ENCODE measurements around the gene NRXN3.

NRXN3 gene

DNA sequence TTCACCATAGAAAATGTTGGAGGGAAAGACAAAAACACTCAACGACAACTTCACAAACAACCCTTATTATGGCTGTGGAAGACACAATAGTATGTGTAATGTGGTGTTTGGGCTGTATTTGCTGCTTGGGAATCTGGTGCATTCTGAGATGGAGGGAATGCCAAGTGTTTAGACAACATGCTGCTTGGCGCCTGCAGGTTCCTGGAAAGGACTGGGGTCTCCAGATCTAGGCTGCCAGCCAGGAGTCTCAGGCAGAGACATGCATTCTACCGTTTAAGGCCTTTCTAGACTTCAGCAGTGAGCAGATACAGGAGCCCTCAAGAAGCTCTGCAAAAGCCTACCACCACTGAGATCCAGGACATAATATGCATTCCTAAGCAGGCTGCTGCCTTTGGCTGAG is 418.7 kb downstream of the NRXN3 start:
- no peak overlapping the region for H3K4me3 ChIP-seq (ENCODE audit: low read depth, low read length)
- TF ChIP-seq, protein P1, sequence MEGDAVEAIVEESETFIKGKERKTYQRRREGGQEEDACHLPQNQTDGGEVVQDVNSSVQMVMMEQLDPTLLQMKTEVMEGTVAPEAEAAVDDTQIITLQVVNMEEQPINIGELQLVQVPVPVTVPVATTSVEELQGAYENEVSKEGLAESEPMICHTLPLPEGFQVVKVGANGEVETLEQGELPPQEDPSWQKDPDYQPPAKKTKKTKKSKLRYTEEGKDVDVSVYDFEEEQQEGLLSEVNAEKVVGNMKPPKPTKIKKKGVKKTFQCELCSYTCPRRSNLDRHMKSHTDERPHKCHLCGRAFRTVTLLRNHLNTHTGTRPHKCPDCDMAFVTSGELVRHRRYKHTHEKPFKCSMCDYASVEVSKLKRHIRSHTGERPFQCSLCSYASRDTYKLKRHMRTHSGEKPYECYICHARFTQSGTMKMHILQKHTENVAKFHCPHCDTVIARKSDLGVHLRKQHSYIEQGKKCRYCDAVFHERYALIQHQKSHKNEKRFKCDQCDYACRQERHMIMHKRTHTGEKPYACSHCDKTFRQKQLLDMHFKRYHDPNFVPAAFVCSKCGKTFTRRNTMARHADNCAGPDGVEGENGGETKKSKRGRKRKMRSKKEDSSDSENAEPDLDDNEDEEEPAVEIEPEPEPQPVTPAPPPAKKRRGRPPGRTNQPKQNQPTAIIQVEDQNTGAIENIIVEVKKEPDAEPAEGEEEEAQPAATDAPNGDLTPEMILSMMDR (IDR thresholded peaks at IDR 0.05; ENCODE audit: low read depth, low read length), result no peak

DNA sequence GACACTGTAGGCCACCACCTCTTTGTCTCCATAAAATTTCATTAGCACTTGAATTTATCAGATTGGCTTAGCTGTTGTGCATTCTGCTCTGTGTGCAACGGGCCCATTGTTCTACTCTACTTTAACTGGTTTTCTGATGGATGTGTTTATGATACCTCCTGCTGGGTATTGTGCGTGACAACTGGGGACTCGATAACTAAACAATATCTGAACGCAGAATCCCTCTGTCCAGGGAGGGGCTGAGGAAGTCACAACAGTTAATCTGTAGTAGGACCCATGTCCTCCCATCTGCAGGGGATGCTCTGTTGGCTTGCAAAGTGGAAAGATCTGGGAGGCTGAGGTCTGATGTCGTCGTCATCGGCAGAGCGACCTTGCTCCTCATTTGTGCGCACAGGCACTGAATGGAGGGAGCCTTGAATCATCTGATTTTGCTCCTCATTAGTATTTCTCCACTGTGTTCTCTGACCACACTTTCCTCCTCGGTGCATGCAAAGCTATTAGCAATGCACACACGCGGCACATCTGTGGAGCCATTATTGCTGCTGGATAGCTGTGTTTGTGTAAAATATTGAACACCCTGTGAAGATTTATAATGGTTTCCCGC is 422.5 kb downstream of the NRXN3 start:
- TF ChIP-seq, protein P1 (IDR thresholded peaks at IDR 0.05; ENCODE audit: low read depth, low read length), result no peak
- H3K4me3 ChIP-seq (ENCODE audit: low read depth, low read length), result no peak overlapping the region

DNA sequence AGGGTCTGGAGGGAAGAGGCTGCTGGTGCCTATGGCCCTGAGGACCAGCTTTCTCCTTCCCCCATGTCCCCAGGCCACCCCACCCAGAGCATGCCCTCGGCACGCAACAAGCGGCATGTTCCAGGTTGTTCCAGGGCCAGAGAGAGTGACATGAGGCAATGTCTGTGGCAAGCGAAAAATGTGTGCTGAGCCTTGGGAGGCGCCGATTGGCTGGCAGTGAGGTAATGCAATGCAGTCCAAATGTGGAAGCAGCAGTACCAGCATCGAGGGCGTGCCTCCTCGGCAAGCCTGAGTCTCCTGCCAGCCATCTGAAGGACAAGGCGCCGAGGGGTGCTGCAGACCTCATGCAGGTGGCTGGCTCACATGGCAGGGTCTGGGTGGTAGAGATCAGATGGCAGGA is 423.8 kb downstream of the NRXN3 start:
- TF ChIP-seq, protein P1 (IDR thresholded peaks at IDR 0.05; ENCODE audit: low read depth, low read length), result no peak
- H3K4me3 ChIP-seq (ENCODE audit: low read depth, low read length), result no peak overlapping the region

DNA sequence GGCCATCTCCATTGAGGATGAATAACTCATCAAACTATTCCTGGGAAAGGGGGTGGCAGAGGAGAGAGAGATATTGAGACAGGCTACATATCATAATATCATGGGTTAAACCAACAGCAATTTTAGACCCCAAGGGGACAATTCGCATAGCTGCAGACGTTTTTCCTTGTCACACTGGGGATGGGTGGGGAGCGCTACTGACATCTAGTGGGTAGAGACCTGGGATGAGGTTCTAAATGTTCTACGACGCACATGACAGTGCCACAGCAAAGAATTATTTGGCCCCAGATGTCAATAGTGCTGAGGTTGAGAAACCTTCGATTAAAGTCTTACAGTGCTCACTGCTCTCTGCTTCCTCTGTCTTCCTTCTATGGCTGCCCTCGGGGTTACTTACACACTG is 425.6 kb downstream of the NRXN3 start:
- TF ChIP-seq, protein P1 (IDR thresholded peaks at IDR 0.05; ENCODE audit: low read depth, low read length), result no peak
- H3K4me3 ChIP-seq (ENCODE audit: low read depth, low read length), result no peak overlapping the region

DNA sequence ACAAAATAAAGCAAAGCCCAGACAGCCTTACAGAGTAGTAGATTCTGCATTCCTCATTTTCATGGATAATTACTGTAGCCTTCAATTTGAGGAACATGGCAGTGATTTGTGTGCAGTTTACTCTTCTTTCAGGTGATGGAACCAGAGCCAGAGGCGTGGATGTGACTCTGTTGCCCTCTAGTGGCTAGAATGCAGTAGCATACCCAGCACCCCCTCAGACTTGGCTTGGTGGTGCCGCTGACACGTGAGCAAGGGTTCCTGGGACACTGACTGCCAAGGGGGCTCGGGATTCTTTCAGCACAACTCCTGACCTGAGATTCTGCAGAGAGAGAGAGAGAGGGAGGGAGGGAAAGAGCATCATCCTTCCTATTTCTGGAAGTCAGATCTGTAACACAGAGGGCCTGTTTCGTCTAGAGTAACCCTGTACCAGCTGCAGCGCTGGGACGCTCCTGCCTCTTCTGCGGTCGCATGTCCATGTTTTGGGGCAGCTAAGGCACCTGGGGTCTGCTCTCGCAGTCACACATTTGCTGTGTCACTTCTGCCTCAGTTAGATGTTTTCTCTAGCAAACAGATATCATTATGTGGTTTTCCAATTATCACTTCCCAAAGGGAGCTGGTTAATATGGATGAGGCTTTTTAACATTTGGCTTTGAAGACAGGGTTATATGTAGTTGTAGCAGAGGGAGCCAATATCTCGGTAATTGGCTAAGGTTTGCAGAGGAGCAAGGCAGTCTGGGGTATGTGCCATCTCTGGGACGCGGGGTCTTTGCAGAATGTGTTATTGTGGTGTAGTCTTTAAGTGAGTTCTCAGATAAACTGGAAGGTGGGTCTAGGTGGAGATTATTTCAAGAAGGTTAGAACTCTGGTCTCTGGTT is 428.1 kb downstream of the NRXN3 start:
- TF ChIP-seq, protein P1 (IDR thresholded peaks at IDR 0.05; ENCODE audit: low read depth, low read length), result peak; percentile 72
- no peak overlapping the region for H3K4me3 ChIP-seq (ENCODE audit: low read depth, low read length)

DNA sequence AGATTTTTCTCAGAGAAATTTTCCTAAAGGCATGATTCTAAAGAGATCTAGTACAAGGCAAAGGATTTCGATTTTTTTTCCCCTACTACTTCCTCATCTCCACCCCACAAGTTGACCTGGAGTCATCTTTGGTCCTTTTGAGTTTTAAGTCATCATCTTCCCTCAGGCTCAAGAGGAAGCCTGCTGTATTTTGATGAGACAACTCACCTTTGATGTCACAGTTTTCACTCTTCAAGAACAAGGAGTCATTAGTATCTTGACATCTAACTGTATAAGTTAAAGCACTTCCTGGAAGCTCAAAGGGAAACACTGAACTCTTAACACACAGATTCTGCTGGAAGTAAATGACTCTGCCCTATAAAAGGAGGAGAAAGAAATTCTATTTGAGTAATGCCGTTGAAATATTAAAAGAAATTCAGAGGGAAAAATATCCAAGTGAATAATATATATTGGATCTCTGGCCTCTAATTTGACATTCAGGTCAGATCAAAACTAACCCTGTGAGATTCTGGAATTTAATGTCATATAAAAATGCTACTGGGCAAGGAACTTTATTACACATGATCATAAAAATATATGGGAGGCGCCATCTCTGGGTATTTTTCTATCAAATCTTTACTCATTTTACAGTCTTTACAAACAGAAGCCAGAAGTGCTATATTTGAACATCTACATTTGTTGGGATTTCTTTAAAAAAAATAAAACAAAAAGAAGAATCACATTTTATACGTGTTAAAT is 435.0 kb downstream of the NRXN3 start:
- no peak overlapping the region for H3K4me3 ChIP-seq (ENCODE audit: low read depth, low read length)
- TF ChIP-seq, protein P1 (IDR thresholded peaks at IDR 0.05; ENCODE audit: low read depth, low read length), result no peak

Measured in WI38 (cell line).